NCI-H460 (cell line): Measurements from ENCODE around the gene TMEM198. TPM values are rescaled to one million over a fixed set of nuclear protein-coding genes. Genes with fewer than 3 reads are reported as not detected.

ENCODE experiments used
- DNase-seq: peaks from one replicate; pipeline ENCODE4 v3.0.0-alpha.2; 2016; ENCODE audit warnings: low read depth; ENCODE audit errors: extremely low read depth
- total RNA-seq: library from RNA; depleted of rRNA; stranded (reverse); fragments of >200 nt; shearing (Covaris generic); gene quantifications from 2 replicates; pipeline ENCODE4 v1.2.3, GENCODE V29; 2014

Gene TMEM198
- total RNA-seq, 1 experiment from 2014 or later, result 0.59 TPM

- DNase-seq, result no peak
These were observed 765 bp upstream of the TMEM198 start for GRCh38 chr2:219542931-219543595.

GRCh38 chr2:219544567-219544966 lies 739 bp downstream of the TMEM198 start:
- no peak for DNase-seq

GRCh38 chr2:219545295-219545942 lies 1.6 kb downstream of the TMEM198 start:
- DNase-seq, result no peak

GRCh38 chr2:219545943-219546352 lies 2.1 kb downstream of the TMEM198 start:
- DNase-seq, result no peak

- DNase-seq, result no peak
These were observed 3.8 kb downstream of the TMEM198 start for GRCh38 chr2:219547621-219548020.

- no peak for DNase-seq
These were observed 5.2 kb downstream of the TMEM198 start for GRCh38 chr2:219548990-219549389.

GRCh38 chr2:219549619-219550018 lies 5.8 kb downstream of the TMEM198 start:
- no peak for DNase-seq

- no peak for DNase-seq
These were observed 7.9 kb downstream of the TMEM198 start for GRCh38 chr2:219551441-219552381.

- peak; percentile 72 for DNase-seq
These were observed 8.7 kb downstream of the TMEM198 start for GRCh38 chr2:219552382-219553167.

- DNase-seq, result no peak
These were observed 9.3 kb downstream of the TMEM198 start for GRCh38 chr2:219553168-219553417.

GRCh38 chr2:219553463-219553963 lies 9.7 kb downstream of the TMEM198 start:
- no peak for DNase-seq

GRCh38 chr2:219554350-219554749 lies 10.5 kb downstream of the TMEM198 start:
- DNase-seq, result no peak

- no peak for DNase-seq
These were observed 12.1 kb downstream of the TMEM198 start for GRCh38 chr2:219555956-219556355.

GRCh38 chr2:219556413-219556812 lies 12.6 kb downstream of the TMEM198 start:
- DNase-seq, result no peak

- no peak for DNase-seq
These were observed 13.5 kb downstream of the TMEM198 start for GRCh38 chr2:219557320-219557719.

GRCh38 chr2:219557791-219558785 lies 14.3 kb downstream of the TMEM198 start:
- DNase-seq, result no peak

- no peak for DNase-seq
These were observed 15.5 kb downstream of the TMEM198 start for GRCh38 chr2:219559156-219559915.

GRCh38 chr2:219560037-219560892 lies 16.4 kb downstream of the TMEM198 start:
- no peak for DNase-seq
